Duodenal mucosa (tissue), 2 donors: Measurements from ENCODE around the gene CCDC7.
A peak's percentile ranks its signal among the peaks of the same experiment; 100 is the strongest.
"Not testable (repeated sequence)": the region's sequence is repeated elsewhere in the genome, so short reads cannot be mapped to it uniquely, and the experiment has no call there.

ENCODE experiments used
- H3K27ac ChIP-seq: one replicate; pipeline ENCODE4 v1.7.0; 2013; ENCODE audit warnings: low read depth, low read length
- H3K27me3 ChIP-seq, 2 donors: one replicate each; pipeline ENCODE4 v1.7.0; 2013; ENCODE audit warnings: low read length in 2 of 2, control low read depth in 1 of 2; ENCODE audit not compliant: insufficient read depth in 2 of 2, control insufficient read depth in 1 of 2
- H3K36me3 ChIP-seq, 2 donors: one replicate each; pipeline ENCODE4 v1.7.0; 2013; ENCODE audit warnings: low read length in 2 of 2, control low read depth in 1 of 2; ENCODE audit not compliant: insufficient read depth in 2 of 2, control insufficient read depth in 1 of 2
- H3K4me1 ChIP-seq, 2 donors: one replicate each; pipeline ENCODE4 v1.7.0; 2013; ENCODE audit warnings: low read length in 2 of 2, control low read depth in 1 of 2; ENCODE audit not compliant: insufficient read depth in 2 of 2, control insufficient read depth in 1 of 2
- H3K4me3 ChIP-seq, 2 donors: one replicate each; pipeline ENCODE4 v1.7.0; 2013; ENCODE audit warnings: low read length in 2 of 2, low read depth in 1 of 2
- H3K9ac ChIP-seq, 2 donors: one replicate each; pipeline ENCODE4 v1.7.0; 2013; ENCODE audit warnings: low read length in 2 of 2, low read depth in 1 of 2
- H3K9me3 ChIP-seq, 2 donors: one replicate each; pipeline ENCODE4 v1.7.0; 2013; ENCODE audit warnings: low read length in 2 of 2, control low read depth in 1 of 2; ENCODE audit not compliant: control insufficient read depth in 1 of 2

CCDC7 gene

DNA sequence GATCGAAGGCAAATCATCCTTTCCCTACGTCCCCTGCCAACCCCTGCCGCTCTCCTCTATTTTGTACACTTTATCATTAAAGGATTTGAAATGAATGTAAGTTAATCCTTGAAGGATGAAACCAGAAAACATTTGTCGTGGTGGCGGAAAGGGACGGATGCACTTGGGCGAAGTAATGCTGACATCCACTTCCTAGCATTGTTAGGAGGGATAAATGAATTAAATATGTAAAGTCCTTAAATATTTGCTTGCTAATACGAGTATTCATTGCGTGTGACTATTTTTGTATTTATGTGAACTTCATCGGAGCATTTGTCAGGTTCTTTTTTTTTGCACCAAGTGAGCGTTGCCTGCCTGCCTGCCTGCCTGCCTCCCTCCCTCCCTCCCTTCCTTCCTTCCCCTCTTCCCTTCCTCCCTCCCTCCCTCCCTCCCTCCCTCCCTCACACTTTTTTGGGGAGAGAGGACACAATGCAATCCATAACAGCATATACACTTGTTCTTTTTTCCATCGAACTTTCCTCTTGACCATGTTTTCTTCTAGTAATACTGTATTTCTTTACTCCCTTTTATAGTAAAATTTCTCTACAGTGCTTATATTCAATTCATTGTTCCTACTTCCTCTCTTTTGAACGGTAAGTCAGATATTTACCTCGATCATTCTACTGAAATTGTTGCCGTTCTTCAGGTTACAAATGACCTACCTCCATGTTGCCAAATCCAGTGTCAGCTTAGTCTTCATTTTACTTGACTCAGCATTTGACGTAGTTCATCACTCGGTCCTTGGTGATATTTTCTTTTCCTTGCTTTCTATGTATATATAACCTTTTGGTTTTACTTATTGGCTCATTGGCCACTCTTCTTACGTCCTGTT, 831 bp downstream of the CCDC7 start:
- Histone ChIP-seq H3K27ac (peak overlapping the region; percentile 97), H3K9ac (peak overlapping the region; percentile 88 to 95), H3K9me3 (no peaks in the 10 kb centered on the region), H3K4me1 (peaks cover 0 to 3% of the 10 kb centered on the region in 2 donors), H3K36me3 (no peaks in the 10 kb centered on the region), H3K4me3 (peak overlapping the region; percentile 91), H3K27me3 (no peaks in the 10 kb centered on the region)

DNA sequence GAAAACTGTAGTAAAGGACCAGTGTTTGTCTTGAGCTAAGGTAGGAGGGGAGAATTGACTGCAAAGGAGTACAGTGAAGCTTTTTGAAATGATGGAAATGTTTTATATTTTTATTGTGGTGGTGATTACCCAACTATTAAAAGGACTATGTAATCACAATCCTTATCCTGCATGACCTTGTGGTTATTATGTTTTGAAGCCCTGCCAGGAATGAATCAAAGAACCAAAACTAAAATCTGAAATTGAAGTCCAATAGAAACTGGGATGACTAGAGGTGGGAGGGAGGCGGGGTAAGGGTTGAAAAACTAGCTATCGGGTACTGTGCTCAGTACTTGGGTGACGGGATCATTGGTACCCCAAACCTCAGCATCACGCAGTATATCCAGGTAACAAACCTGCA, 8.2 kb downstream of the CCDC7 start:
- Histone ChIP-seq H3K4me1 (no peaks in the 10 kb centered on the region), H3K9me3 (no peaks in the 10 kb centered on the region), H3K36me3 (no peaks in the 10 kb centered on the region), H3K4me3 (no peak overlapping the region), H3K27ac (no peak overlapping the region), H3K9ac (no peak overlapping the region), H3K27me3 (no peaks in the 10 kb centered on the region)

DNA sequence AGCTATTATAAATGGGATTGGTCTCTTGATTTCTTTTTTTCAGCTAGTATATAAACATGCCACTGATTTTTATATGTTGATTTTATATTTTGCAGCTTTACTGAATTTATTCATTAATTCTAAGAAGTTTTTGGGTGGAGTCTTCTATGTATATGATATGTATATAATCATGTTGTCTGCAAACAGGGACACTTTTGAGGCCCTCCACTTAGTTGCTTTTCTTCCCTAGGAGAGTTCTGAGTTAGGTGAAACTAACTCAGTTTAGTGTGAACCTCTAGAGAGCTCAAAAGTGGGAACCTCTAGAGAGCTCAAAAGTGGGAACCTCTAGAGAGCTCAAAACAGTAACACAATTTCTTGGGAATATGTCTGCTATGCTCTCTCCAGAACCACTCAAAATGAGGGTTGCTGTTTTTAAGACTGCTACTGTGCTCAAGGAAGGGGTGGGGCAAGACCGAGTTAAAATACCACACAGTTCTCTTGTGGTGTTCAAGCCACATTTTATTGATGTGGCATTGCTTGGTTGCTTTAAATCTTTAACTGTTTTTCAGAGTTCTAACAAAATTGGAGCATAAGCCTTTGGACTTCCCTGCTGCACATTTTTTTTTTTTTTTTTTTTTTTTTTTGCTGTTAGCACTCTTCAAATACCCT, 13.2 kb downstream of the CCDC7 start:
- Histone ChIP-seq H3K36me3 (no peaks in the 10 kb centered on the region), H3K27ac (no peak overlapping the region), H3K9me3 (no peaks in the 10 kb centered on the region), H3K4me1 (no peaks in the 10 kb centered on the region), H3K4me3 (no peak overlapping the region), H3K27me3 (no peaks in the 10 kb centered on the region), H3K9ac (no peak overlapping the region)

DNA sequence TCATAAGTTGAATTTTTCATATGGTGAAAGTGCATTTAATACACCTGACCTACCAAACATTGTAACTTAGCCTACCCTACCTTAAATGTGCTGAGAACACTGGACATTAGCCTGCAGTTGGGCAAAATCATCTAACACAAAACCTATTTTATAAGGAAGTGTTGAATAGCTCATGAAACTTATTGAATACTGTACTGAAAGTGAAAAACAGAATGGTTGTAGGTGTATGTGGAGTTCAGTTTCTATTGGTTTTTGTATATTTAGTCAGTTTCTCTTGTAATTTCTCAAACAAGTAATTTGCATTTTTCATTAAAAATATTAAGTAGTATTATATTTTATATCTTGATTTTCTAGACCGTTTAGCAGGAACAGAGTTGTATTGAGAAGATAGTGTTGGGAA, 15.3 kb downstream of the CCDC7 start:
- H3K27me3 ChIP-seq: no peaks in the 10 kb centered on the region
- no peaks in the 10 kb centered on the region for H3K36me3 ChIP-seq
- no peaks in the 10 kb centered on the region for H3K4me1 ChIP-seq
- no peak overlapping the region for H3K9ac ChIP-seq
- no peak overlapping the region for H3K27ac ChIP-seq
- no peak overlapping the region for H3K4me3 ChIP-seq
- H3K9me3 ChIP-seq: no peaks in the 10 kb centered on the region

DNA sequence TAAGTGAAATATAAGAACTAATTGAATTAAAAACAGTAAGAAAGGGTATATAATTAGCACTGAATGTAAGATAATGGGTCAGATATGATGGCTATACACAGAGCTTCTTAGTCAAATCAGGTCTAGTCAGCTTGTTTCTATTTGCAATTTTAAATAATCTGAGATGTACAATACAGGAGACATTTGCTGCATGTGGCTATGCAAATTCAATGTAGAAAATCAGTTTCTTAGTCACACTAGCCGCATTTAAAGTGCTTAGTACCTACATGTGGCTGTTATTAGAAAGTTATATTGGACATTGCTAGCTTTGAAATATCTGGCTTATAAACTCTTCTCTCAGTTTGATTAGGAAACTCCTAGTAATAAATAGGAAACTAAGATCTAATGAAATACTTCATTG, 25.3 kb downstream of the CCDC7 start:
- Histone ChIP-seq H3K9ac (no peak overlapping the region), H3K4me3 (no peak overlapping the region), H3K27me3 (no peaks in the 10 kb centered on the region), H3K27ac (no peak overlapping the region), H3K36me3 (peaks cover 0 to 7% of the 10 kb centered on the region in 2 donors), H3K9me3 (no peaks in the 10 kb centered on the region), H3K4me1 (no peaks in the 10 kb centered on the region)

DNA sequence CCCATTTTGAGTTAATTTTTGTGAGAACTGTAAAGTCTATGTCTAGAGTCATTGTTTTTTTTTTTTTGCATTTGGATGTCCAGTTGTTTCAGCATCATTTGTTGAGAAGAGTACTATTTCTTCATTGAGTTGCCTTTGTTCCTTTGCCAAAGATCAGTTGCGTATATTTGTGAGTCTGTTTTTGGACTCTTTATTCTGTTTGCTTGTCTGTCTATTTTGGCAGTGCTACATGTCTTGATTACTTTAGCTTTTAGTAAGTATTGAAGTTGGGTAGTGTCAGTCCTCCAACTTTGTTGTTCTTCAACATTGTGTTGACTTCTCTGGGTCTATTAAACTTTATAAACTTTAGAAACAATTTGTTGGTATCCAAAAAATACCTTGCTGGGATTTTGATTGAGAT, 31.6 kb downstream of the CCDC7 start:
- Histone ChIP-seq H3K4me3 (no peak overlapping the region), H3K36me3 (peaks cover 4 to 12% of the 10 kb centered on the region in 2 donors), H3K9me3 (peaks cover 0 to 5% of the 10 kb centered on the region in 2 donors), H3K27me3 (no peaks in the 10 kb centered on the region), H3K27ac (no peak overlapping the region), H3K4me1 (no peaks in the 10 kb centered on the region), H3K9ac (no peak overlapping the region)

DNA sequence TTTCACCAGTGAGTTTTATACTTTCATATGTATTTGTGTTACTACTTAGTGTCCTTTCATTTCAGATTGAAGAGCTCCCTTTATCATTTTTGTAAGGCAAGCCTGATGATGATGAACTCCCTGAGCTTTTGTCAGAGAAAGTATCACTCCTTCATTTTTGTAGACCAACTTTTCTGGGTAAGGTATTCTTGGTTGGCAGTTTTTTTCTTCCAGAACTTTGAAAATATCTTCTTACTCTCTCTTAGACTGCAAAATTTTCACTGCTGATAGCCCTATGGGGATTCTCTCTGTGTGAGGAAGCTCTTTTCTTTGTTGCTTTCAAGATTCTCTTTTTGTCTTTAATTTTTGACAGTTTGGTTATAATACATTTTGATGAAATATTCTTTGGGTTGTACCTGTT, 35.7 kb downstream of the CCDC7 start:
- Histone ChIP-seq H3K4me1 (no peaks in the 10 kb centered on the region), H3K27me3 (no peaks in the 10 kb centered on the region), H3K36me3 (peaks cover 4 to 5% of the 10 kb centered on the region in 2 donors), H3K9ac (no peak overlapping the region), H3K9me3 (peaks cover 0 to 5% of the 10 kb centered on the region in 2 donors), H3K4me3 (no peak overlapping the region), H3K27ac (no peak overlapping the region)

DNA sequence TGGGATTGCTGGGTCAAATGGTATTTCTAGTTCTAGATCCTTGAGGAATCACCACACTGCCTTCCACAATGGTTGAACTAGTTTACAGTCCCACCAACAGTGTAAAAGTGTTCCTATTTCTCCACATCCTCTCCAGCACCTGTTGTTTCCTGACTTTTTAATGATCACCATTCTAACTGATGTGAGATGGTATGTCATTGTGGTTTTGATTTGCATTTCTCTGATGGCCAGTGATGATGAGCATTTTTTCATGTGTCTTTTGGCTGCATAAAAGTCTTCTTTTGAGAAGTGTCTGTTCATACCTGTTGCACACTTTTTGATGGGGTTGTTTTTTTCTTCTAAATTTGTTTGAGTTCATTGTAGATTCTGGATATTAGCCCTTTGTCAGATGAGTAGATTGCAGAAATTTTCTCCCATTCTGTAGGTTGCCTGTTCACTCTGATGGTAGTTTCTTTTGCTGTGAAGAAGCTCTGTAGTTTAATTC, 37.1 kb downstream of the CCDC7 start:
- not testable (repeated sequence) for H3K27ac ChIP-seq, H3K4me1 ChIP-seq, H3K4me3 ChIP-seq, H3K27me3 ChIP-seq, H3K36me3 ChIP-seq, H3K9ac ChIP-seq, H3K9me3 ChIP-seq

DNA sequence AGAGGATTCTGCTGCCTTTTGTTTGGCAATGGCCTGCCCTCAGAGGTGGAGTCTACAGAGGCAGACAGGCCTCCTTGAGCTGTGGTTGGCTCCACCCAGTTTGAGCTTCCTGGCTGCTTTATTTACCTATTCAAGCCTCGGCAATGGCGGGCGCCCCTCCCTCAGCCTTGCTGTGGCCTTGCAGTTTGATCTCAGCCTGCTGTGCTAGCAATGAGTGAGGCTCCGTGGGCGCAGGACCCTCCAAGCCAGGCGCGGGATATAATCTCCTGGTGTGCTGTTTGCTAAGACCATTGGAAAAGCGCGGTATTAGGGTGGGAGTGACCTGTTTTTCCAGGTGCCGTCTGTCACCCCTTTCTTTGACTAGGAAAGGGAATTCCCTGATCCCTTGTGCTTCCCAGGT, 42.1 kb downstream of the CCDC7 start:
- not testable (repeated sequence) for H3K27ac ChIP-seq, H3K4me3 ChIP-seq, H3K9me3 ChIP-seq, H3K9ac ChIP-seq, H3K27me3 ChIP-seq, H3K4me1 ChIP-seq
- H3K36me3 ChIP-seq: peaks cover 4 to 11% of the 10 kb centered on the region in 2 donors

DNA sequence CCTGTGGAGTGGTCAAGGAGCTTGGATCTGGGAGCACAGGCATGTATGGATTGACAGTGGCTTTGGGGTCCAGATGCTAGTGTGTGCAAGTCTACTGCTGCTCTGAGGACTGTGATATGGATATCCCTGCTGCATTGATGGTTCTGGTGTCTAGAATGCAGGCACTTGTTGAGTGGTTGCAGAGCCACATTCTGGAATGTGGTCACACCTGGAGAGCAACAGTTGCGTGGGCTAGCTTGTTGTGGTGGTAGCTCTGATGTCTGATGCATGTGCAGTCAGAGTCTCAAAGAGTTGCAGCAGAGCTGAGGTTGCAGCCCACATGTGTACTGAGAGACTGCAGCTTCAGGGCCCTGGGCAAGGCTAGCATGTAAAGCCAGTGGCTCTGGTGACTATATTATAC, 43.2 kb downstream of the CCDC7 start:
- Histone ChIP-seq H3K9ac (no peak overlapping the region), H3K36me3 (peaks cover 4 to 11% of the 10 kb centered on the region in 2 donors), H3K27me3 (no peaks in the 10 kb centered on the region), H3K27ac (no peak overlapping the region), H3K4me3 (no peak overlapping the region), H3K4me1 (no peaks in the 10 kb centered on the region), H3K9me3 (peaks cover 0 to 3% of the 10 kb centered on the region in 2 donors)
